Gastroesophageal sphincter (tissue), 4 donors: ENCODE data around the gene RSU1. TPM values are rescaled to one million over a fixed set of nuclear protein-coding genes. Genes with fewer than 3 reads are reported as not detected.

ENCODE experiments used
- ATAC-seq: fragments of 150-250 bp; one replicate; pipeline ENCODE4 v1.9.1; 2016; ENCODE audit warnings: mild to moderate bottlenecking, moderate library complexity
- H3K27ac ChIP-seq, 4 donors: fragments of 200-600 bp; sonication (generic) in 3 of 4; 1 replicate in 3 of 4; 2 replicates in 1 of 4; pipeline ENCODE4 v1.5.1; 2016 to 2019
- H3K27me3 ChIP-seq: fragments of 200-600 bp; sonication (generic); one replicate; pipeline ENCODE4 v1.5.1; 2019
- H3K36me3 ChIP-seq, 2 donors: fragments of 200-600 bp; sonication (generic); one replicate each; pipeline ENCODE4 v1.5.1; 2019; ENCODE audit warnings: control low read depth in 1 of 2
- H3K4me1 ChIP-seq, 3 donors: fragments of 200-600 bp; sonication (generic); 1 replicate in 2 of 3; 2 replicates in 1 of 3; pipeline ENCODE4 v1.5.1; 2016 to 2019; ENCODE audit warnings: control low read depth in 2 of 3
- H3K4me3 ChIP-seq, 2 donors: fragments of 200-600 bp; sonication (generic); one replicate each; pipeline ENCODE4 v1.5.1; 2019; ENCODE audit warnings: mild to moderate bottlenecking in 1 of 2, moderate library complexity in 1 of 2
- H3K9me3 ChIP-seq, 3 donors: fragments of 200-600 bp; sonication (generic); one replicate each; pipeline ENCODE4 v1.5.1; 2017 to 2019; ENCODE audit warnings: control low read depth in 2 of 3
- EP300 ChIP-seq: sonication (generic); formaldehyde crosslinking; IDR thresholded peaks from one replicate; pipeline ENCODE4 v1.6.1; 2017; ENCODE audit warnings: antibody characterized with exemption, mild to moderate bottlenecking
- POLR2A ChIP-seq, 2 donors: fragments of 450-650 bp; IDR thresholded peaks; one replicate each; pipeline ENCODE4 v1.6.1; 2017; ENCODE audit warnings: antibody characterized with exemption in 2 of 2, mild to moderate bottlenecking in 2 of 2, moderate library complexity in 1 of 2
- POLR2AphosphoS5 ChIP-seq: sonication (generic); formaldehyde crosslinking; IDR thresholded peaks from one replicate; pipeline ENCODE4 v1.6.1; 2017; ENCODE audit warnings: antibody characterized with exemption
- WGBS, 2 donors: methylation state at CpG; one replicate each; pipeline ENCODE4 v1.1.5; 2018; ENCODE audit warnings: low coverage in 1 of 2; 5-methylcytosine and 5-hydroxymethylcytosine counted together
- total RNA-seq, 4 donors: library from RNA; depleted of rRNA; stranded (reverse); fragments of >200 nt; gene quantifications; one replicate each; pipeline ENCODE4 v1.1.0, GENCODE V29; 2016
- TF ChIP-seq, protein P1 (sequence below), 4 experiments: fragments of 200-600 bp in 2 of 4; fragments of 450-650 bp in 2 of 4; sonication (generic) in 1 of 4; IDR thresholded peaks; one replicate each; pipeline ENCODE4 v1.5.1; 2017 to 2019; ENCODE audit warnings: antibody characterized with exemption in 4 of 4, mild to moderate bottlenecking in 2 of 4, moderate library complexity in 2 of 4

RSU1 gene
- total RNA-seq, 4 donors from 2014 or later, result 87.0 to 149 (median 117) TPM

GRCh38 chr10:16789261-16789660 is 28.0 kb downstream of the RSU1 start:
- no peaks in the 10 kb centered on the region for H3K27me3 ChIP-seq
- peaks cover 0 to 11% of the 10 kb centered on the region in 2 donors for H3K36me3 ChIP-seq
- H3K4me1 ChIP-seq, result peaks cover 0 to 9% (median 4%) of the 10 kb centered on the region in 3 donors
- H3K27ac ChIP-seq, result no peak overlapping the region
- TF ChIP-seq EP300 (no peak), POLR2AphosphoS5 (no peak), POLR2A (IDR thresholded peaks at IDR 0.05) (no peak)
- TF ChIP-seq, protein P1, sequence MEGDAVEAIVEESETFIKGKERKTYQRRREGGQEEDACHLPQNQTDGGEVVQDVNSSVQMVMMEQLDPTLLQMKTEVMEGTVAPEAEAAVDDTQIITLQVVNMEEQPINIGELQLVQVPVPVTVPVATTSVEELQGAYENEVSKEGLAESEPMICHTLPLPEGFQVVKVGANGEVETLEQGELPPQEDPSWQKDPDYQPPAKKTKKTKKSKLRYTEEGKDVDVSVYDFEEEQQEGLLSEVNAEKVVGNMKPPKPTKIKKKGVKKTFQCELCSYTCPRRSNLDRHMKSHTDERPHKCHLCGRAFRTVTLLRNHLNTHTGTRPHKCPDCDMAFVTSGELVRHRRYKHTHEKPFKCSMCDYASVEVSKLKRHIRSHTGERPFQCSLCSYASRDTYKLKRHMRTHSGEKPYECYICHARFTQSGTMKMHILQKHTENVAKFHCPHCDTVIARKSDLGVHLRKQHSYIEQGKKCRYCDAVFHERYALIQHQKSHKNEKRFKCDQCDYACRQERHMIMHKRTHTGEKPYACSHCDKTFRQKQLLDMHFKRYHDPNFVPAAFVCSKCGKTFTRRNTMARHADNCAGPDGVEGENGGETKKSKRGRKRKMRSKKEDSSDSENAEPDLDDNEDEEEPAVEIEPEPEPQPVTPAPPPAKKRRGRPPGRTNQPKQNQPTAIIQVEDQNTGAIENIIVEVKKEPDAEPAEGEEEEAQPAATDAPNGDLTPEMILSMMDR (IDR thresholded peaks at IDR 0.05), result no peak
- ATAC-seq, result no peak
- no peak overlapping the region for H3K4me3 ChIP-seq
- 75 to 82% methylated on average over 7 of the region's 7 CpGs for WGBS, 2 donors
- no peaks in the 10 kb centered on the region for H3K9me3 ChIP-seq

- no peak for ATAC-seq
- Histone ChIP-seq H3K27ac (no peak overlapping the region), H3K36me3 (peaks cover 0 to 10% of the 10 kb centered on the region in 2 donors), H3K9me3 (no peaks in the 10 kb centered on the region), H3K4me1 (peaks cover 0 to 9% (median 4%) of the 10 kb centered on the region in 3 donors), H3K4me3 (no peak overlapping the region), H3K27me3 (no peaks in the 10 kb centered on the region)
- TF ChIP-seq POLR2AphosphoS5 (no peak), EP300 (no peak), POLR2A (IDR thresholded peaks at IDR 0.05) (no peak)
- TF ChIP-seq, protein P1 (IDR thresholded peaks at IDR 0.05), result no peak
- WGBS, 2 donors, result 81 to 97% methylated on average over 3 of the region's 3 CpGs
Observed at GRCh38 chr10:16788778-16789177, 28.4 kb downstream of the RSU1 start.

GRCh38 chr10:16788125-16788524 is 29.1 kb downstream of the RSU1 start:
- H3K36me3 ChIP-seq, result peaks cover 0 to 6% of the 10 kb centered on the region in 2 donors
- no peak overlapping the region for H3K27ac ChIP-seq
- H3K9me3 ChIP-seq, result no peaks in the 10 kb centered on the region
- ATAC-seq, result no peak
- H3K27me3 ChIP-seq, result no peaks in the 10 kb centered on the region
- H3K4me3 ChIP-seq, result no peak overlapping the region
- TF ChIP-seq POLR2A (IDR thresholded peaks at IDR 0.05), result no peak
- TF ChIP-seq POLR2AphosphoS5, result no peak
- TF ChIP-seq, protein P1 (IDR thresholded peaks at IDR 0.05), result no peak
- TF ChIP-seq EP300, result no peak
- H3K4me1 ChIP-seq, result peaks cover 0 to 9% (median 4%) of the 10 kb centered on the region in 3 donors
- 90 to 94% methylated on average over 2 to 6 of the region's 6 CpGs for WGBS, 2 donors

- peaks cover 0 to 5% (median 0%) of the 10 kb centered on the region in 3 donors for H3K4me1 ChIP-seq
- no peak overlapping the region for H3K27ac ChIP-seq
- peaks cover 0 to 6% of the 10 kb centered on the region in 2 donors for H3K36me3 ChIP-seq
- no peak overlapping the region for H3K4me3 ChIP-seq
- no peaks in the 10 kb centered on the region for H3K27me3 ChIP-seq
- no peaks in the 10 kb centered on the region for H3K9me3 ChIP-seq
- TF ChIP-seq POLR2A (IDR thresholded peaks at IDR 0.05) (no peak), EP300 (no peak), POLR2AphosphoS5 (no peak)
- TF ChIP-seq, protein P1 (IDR thresholded peaks at IDR 0.05), result no peak
- ATAC-seq, result no peak
- 83 to 86% methylated on average over 5 to 10 of the region's 12 CpGs for WGBS, 2 donors
Observed at GRCh38 chr10:16787361-16787791, 29.8 kb downstream of the RSU1 start.

DNA sequence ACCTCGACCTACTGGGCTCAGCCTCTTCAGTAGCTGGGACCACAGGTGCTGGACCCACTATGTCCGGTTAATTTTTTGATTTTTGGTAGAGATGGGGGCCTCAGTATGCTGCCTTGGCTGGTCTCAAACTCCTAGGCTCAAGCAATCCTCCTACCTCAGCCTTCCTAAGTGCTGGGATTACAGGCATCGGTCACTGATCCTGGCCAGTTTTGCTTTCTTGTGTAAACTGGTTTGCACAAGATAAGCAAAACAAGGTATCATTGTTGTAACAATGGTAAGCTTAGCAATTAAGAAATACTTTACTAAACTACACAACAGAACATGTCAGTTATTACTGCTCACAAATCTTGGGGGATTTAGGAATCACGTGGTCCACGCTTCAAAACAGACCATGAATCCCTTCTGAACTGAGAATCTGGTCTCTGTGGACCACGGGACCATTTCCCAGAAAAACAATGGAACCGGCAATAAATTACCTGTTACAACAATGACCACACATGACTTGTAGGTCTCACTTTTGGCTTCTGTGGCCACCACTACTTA is 36.8 kb downstream of the RSU1 start:
- Histone ChIP-seq H3K9me3 (no peaks in the 10 kb centered on the region), H3K27me3 (no peaks in the 10 kb centered on the region), H3K36me3 (peaks cover 0 to 16% of the 10 kb centered on the region in 2 donors), H3K4me1 (peaks cover 0 to 15% (median 0%) of the 10 kb centered on the region in 3 donors), H3K4me3 (no peak overlapping the region), H3K27ac (no peak overlapping the region)
- TF ChIP-seq, protein P1 (IDR thresholded peaks at IDR 0.05), result no peak
- ATAC-seq, result no peak
- 77 to 79% methylated on average over 5 to 7 of the region's 7 CpGs for WGBS, 2 donors
